Measurements from ENCODE around the gene SMAD4. TPM values are rescaled to one million over a fixed set of nuclear protein-coding genes. Genes with fewer than 3 reads are reported as not detected.
"Not testable (repeated sequence)": the region's sequence is repeated elsewhere in the genome, so short reads cannot be mapped to it uniquely, and the experiment has no call there.

The SMAD4 gene
- total RNA-seq = 10 to 100 TPM; 66.8 to 72.7 TPM

DNA sequence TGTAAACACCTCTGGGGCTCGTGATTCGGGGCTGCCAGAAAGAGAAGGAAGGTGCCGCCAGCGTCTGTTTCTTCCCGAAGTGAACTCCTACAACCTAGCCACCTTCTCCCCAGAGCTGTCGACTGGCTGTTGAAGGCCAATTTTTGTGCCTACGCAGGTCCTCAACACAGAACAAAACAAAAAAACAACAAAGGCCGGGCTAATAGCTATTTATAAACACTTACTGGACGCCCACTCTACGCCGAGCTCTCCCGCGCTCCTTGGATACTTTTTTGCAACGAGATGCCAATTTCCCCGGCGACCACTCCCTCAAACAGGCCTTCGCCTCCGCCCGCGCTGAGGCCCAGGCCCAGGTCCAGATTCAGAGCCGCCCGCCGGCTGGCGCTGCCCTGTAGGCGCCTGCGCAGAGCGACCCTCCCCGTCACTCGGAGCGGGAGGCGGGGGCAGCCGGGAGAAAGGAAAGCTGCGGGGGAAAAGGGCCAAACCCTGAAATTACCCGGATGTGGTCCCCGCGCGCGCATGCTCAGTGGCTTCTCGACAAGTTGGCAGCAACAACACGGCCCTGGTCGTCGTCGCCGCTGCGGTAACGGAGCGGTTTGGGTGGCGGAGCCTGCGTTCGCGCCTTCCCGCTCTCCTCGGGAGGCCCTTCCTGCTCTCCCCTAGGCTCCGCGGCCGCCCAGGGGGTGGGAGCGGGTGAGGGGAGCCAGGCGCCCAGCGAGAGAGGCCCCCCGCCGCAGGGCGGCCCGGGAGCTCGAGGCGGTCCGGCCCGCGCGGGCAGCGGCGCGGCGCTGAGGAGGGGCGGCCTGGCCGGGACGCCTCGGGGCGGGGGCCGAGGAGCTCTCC, at the start of gene SMAD4:
TSS of gene SMAD4 (plus strand) at position 520 of the 843 bp plus-strand sequence. CDS start 16,834 bp downstream, outside the sequence.
- ATAC-seq (peak; percentile 88), DNase-seq (peak; percentile 98)
- no peaks in the 10 kb centered on the region for H3K27me3 Mint-ChIP-seq
- CTCF ChIA-PET = interaction anchor here (0.7 to 3.9 kb wide), 7 partner anchors 10 to 209 kb away, joined by 3 to 18 read pairs (median 6); partner anchors contain the start of genes ME2 and MRO
- H3K4me3 Mint-ChIP-seq = peak within 1 kb of the TSS; percentile 95
- peaks cover 17% of the 10 kb centered on the region for H3K36me3 Mint-ChIP-seq
- H3K4me1 Mint-ChIP-seq = peaks cover 52% of the 10 kb centered on the region
- H3K9me3 Mint-ChIP-seq (ENCODE audit: low read depth) = no peaks in the 10 kb centered on the region
- peak within 1 kb of the TSS; percentile 94 for H3K27ac Mint-ChIP-seq

DNA sequence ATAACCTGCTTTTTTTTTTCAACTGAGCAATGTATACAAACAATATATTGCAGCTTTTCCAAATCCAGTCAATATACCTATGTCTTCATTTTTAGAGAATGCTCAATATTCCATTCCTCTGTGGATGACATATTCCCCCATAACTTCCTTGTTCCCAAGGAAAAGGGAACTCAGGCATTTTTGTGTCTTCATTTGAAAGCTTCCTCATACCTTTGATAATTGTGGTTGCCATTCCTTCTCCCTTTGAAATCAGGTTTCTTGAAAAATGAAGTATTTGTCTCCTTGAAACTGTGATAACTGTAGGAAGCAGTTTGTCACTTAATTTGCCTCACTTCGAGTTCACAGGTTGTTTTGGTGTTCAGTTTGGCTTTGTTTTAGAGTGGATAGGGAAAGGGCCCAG, 48.6 kb upstream of the SMAD4 start:
- CTCF ChIA-PET = interaction anchor here (0.6 kb wide), 1 partner anchor 135 kb away, joined by 3 read pairs; no protein-coding TSS in a partner anchor
- no peaks in the 10 kb centered on the region for H3K4me1 Mint-ChIP-seq
- H3K4me3 Mint-ChIP-seq = no peak overlapping the region
- no peak for ATAC-seq
- peaks cover 8% of the 10 kb centered on the region for H3K9me3 Mint-ChIP-seq (ENCODE audit: low read depth)
- H3K27ac Mint-ChIP-seq = no peak overlapping the region
- peaks cover 49% of the 10 kb centered on the region for H3K36me3 Mint-ChIP-seq
- no peaks in the 10 kb centered on the region for H3K27me3 Mint-ChIP-seq
- DNase-seq = no peak

DNA sequence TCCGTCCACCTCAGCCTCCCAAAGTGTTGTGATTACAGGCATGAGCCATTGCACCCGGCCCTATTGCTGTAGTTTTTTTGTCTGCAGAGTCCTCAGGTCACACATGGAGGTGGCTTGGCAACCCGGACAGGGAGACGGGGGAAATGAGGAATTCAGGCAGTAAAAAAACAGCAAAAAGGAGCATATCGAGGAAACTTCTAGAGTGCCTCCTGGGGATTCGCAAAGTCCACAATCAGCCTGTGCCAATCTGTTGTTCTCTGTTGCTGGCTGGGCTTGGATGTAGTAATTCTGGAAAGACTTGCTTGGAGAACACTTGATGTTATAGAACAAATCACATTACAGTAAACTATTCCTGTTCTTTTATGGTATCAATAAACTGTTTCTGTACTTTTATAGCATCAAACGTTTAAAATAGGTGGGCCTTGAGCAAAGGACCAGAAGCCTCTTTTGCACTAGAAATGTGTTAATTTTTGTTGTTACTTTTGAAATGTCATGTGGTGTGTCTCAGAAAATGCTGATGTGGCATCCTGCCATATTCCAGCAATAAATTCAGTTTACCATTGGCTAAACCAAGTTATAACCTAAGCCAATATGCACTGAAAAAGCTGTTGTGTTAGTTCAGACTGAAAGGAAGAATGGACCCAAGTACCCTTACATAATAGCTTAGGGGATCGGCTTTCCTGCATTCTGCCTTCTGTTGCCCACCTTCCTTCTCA, 47.8 kb upstream of the SMAD4 start:
- no peak for DNase-seq
- Mint-ChIP-seq H3K9me3 (ENCODE audit: low read depth) (peaks cover 5% of the 10 kb centered on the region), H3K36me3 (peaks cover 41% of the 10 kb centered on the region), H3K27me3 (no peaks in the 10 kb centered on the region), H3K27ac (no peak overlapping the region), H3K4me3 (no peak overlapping the region), H3K4me1 (no peaks in the 10 kb centered on the region)
- CTCF ChIA-PET = no interaction called here
- no peak for ATAC-seq

DNA sequence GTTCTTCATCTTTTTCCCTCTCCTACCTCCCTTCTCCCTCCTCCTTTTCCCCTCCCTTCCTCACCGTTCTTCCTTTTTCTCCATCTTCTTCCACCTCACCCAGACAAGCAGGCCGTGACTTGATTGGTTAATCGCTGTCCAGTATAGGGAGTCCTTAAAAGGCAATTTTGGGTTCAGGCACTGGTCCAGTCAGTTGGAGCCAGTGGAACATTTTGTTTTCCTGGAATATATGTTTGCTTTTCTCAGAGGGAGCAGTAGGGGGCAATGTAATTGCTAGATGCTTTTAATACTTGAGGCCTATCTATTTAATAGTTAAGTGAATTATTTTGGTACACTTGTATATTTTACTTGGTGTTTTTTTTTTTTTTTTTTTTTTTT, 47.2 kb upstream of the SMAD4 start:
- H3K9me3 Mint-ChIP-seq (ENCODE audit: low read depth) = peaks cover 3% of the 10 kb centered on the region
- CTCF ChIA-PET = no interaction called here
- H3K36me3 Mint-ChIP-seq = peaks cover 38% of the 10 kb centered on the region

DNA sequence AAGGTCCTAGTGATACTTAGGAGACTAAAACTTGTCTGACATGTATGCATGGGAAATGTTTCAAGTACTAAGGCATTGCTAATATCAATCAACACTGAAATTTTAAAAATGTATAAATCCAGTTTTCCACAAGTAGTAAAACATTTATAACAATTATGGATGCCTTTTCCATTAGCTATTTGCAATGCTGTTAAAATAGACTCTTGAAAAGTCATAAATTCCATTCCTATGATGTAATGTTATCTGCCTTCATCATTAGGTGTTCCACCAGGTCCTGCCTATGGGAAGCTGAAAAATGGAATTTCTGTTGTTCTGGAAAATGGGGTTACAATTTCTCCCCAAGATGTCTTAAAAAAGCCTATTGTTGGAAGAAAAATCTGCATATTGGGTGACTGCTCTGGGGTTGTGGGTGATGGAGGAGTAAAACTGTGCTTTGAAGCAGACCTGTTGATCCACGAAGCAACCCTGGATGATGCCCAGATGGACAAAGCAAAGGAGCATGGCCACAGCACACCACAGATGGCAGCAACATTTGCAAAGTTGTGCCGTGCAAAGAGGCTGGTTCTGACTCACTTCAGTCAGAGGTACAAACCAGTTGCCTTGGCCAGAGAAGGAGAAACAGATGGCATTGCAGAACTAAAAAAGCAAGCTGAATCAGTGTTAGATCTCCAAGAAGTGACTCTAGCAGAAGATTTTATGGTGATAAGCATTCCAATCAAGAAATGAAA, 43.5 kb upstream of the SMAD4 start:
- no peaks in the 10 kb centered on the region for H3K4me1 Mint-ChIP-seq
- H3K27ac Mint-ChIP-seq = no peak overlapping the region
- no peak for DNase-seq
- no peak for ATAC-seq
- H3K9me3 Mint-ChIP-seq (ENCODE audit: low read depth) = no peaks in the 10 kb centered on the region
- H3K36me3 Mint-ChIP-seq = peaks cover 18% of the 10 kb centered on the region
- no peak overlapping the region for H3K4me3 Mint-ChIP-seq
- H3K27me3 Mint-ChIP-seq = no peaks in the 10 kb centered on the region
- CTCF ChIA-PET = interaction anchor here (0.8 to 1.2 kb wide), 2 partner anchors 65 to 70 kb away, joined by 3 read pairs; no protein-coding TSS in a partner anchor

More for the DNA sequence above, 47.2 kb upstream of the SMAD4 start:
- H3K4me3 Mint-ChIP-seq = no peak overlapping the region
- no peak for ATAC-seq
- no peaks in the 10 kb centered on the region for H3K4me1 Mint-ChIP-seq
- no peak for DNase-seq
- no peak overlapping the region for H3K27ac Mint-ChIP-seq
- no peaks in the 10 kb centered on the region for H3K27me3 Mint-ChIP-seq

DNA sequence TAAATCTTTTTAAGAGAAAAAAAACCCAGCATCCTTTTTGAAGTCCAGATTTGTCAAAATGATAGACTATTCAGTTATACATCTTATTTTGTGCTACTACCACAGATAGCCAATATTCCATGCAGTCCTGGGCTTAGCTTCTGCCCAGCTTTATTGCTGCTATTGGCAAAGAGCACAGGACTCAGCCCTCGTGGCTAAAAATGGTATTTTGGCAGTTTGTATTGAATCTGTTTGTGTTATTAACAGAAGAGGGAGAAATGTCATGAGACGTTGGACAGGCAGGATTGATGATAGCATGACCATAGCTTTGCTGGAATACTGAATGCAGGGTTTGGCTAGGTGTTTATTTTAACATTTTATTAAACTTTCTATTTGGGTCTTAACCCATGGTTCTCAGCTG, 42.8 kb upstream of the SMAD4 start:
- no peaks in the 10 kb centered on the region for H3K4me1 Mint-ChIP-seq
- H3K9me3 Mint-ChIP-seq (ENCODE audit: low read depth) = no peaks in the 10 kb centered on the region
- DNase-seq (no peak), ATAC-seq (no peak)
- H3K36me3 Mint-ChIP-seq = peaks cover 17% of the 10 kb centered on the region
- no peak overlapping the region for H3K4me3 Mint-ChIP-seq
- CTCF ChIA-PET = interaction anchor here (0.8 kb wide), 1 partner anchor 70 kb away, joined by 3 read pairs; no protein-coding TSS in a partner anchor
- no peaks in the 10 kb centered on the region for H3K27me3 Mint-ChIP-seq
- H3K27ac Mint-ChIP-seq = no peak overlapping the region

DNA sequence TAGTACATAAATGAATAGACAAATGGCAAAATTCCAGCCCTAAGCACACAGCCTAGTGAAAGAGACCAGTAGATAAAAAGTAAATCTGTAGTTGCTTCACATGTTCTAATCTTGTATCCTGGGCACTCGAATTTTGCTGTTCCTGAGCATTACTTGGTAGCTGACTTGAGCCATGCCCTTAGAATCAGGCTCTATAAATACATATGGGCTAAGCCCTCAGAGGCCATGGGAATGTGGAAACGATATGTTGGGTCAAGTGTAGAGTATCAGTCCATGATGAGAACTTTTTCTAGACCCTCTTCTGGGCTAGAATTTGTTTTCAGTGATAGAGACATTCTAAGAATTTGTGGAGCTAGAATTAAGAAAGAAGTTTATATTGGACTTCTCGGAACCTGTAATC, 40.3 kb upstream of the SMAD4 start:
- CTCF ChIA-PET = no interaction called here
- no peaks in the 10 kb centered on the region for H3K9me3 Mint-ChIP-seq (ENCODE audit: low read depth)

DNA sequence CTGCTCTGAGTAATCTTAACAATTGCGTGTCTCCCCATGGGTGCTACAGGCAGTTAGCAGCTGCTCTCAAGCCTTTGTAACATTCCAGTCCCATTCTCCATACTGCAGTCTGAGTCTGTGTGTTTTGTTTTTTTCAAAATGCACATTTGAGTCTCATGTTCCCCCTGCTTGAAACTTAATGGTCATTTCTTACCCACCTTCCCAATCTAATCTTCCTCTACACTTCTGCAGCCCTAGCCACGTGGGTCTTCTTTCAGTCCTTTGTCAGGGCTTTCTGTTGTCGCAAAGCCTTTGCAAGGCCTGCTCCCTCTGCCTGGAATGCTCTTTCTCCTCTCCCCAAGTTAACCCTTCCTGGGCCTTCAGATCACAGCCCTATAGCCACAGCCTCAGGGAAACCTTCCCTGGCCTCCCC, 37.7 kb upstream of the SMAD4 start:
- H3K27ac Mint-ChIP-seq = no peak overlapping the region

More for the DNA sequence above, 40.3 kb upstream of the SMAD4 start:
- ATAC-seq = no peak
- H3K4me3 Mint-ChIP-seq = no peak overlapping the region
- H3K27me3 Mint-ChIP-seq = no peaks in the 10 kb centered on the region
- H3K4me1 Mint-ChIP-seq = no peaks in the 10 kb centered on the region
- no peak overlapping the region for H3K27ac Mint-ChIP-seq
- no peak for DNase-seq
- peaks cover 8% of the 10 kb centered on the region for H3K36me3 Mint-ChIP-seq

DNA sequence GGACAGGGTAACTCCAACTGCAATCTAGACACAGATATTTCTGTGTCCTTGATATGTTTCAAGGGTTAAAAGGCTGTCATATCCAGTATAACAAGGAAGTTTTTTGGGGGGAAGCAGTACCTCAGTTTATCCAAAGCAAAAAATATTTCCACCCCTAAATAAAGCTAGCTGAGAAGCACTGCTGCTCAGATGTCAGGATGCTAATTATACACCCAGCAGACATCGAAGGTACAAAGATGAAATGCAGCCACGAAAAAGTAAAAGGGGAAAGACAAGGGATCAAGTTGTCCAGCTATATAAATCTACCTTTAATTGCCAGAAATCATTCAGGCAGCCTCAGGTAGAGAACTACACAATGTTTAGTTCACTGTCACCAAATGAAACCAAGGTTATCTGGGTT, 36.0 kb upstream of the SMAD4 start:
- no peak overlapping the region for H3K27ac Mint-ChIP-seq
- ATAC-seq = no peak
- H3K4me1 Mint-ChIP-seq = no peaks in the 10 kb centered on the region
- CTCF ChIA-PET = no interaction called here
- H3K9me3 Mint-ChIP-seq (ENCODE audit: low read depth) = no peaks in the 10 kb centered on the region
- H3K27me3 Mint-ChIP-seq = no peaks in the 10 kb centered on the region
- DNase-seq = no peak
- H3K36me3 Mint-ChIP-seq = peaks cover 2% of the 10 kb centered on the region
- no peak overlapping the region for H3K4me3 Mint-ChIP-seq

More for the DNA sequence above, 37.7 kb upstream of the SMAD4 start:
- CTCF ChIA-PET = no interaction called here
- Mint-ChIP-seq H3K27me3 (no peaks in the 10 kb centered on the region), H3K36me3 (peaks cover 3% of the 10 kb centered on the region), H3K4me1 (no peaks in the 10 kb centered on the region), H3K9me3 (ENCODE audit: low read depth) (no peaks in the 10 kb centered on the region), H3K4me3 (no peak overlapping the region)
- ATAC-seq (no peak), DNase-seq (no peak)

DNA sequence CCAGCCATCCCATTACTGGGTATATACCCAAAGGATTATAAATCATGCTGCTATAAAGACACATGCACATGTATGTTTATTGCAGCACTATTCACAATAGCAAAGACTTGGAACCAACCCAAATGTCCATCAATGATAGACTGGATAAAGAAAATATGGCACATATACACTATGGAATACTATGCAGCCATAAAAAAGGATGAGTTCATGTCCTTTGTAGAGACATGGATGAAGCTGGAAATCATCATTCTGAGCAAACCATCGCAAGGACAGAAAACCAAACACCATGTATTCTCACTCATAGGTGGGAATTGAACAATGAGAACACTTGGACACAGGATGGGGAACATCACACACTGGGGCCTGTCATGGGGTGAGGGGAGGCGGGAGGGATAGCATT, 26.8 kb upstream of the SMAD4 start:
- H3K4me1 Mint-ChIP-seq; DNase-seq; ATAC-seq; H3K27me3 Mint-ChIP-seq; H3K4me3 Mint-ChIP-seq; CTCF ChIA-PET; H3K9me3 Mint-ChIP-seq (ENCODE audit: low read depth); H3K36me3 Mint-ChIP-seq; H3K27ac Mint-ChIP-seq: not testable (repeated sequence)

DNA sequence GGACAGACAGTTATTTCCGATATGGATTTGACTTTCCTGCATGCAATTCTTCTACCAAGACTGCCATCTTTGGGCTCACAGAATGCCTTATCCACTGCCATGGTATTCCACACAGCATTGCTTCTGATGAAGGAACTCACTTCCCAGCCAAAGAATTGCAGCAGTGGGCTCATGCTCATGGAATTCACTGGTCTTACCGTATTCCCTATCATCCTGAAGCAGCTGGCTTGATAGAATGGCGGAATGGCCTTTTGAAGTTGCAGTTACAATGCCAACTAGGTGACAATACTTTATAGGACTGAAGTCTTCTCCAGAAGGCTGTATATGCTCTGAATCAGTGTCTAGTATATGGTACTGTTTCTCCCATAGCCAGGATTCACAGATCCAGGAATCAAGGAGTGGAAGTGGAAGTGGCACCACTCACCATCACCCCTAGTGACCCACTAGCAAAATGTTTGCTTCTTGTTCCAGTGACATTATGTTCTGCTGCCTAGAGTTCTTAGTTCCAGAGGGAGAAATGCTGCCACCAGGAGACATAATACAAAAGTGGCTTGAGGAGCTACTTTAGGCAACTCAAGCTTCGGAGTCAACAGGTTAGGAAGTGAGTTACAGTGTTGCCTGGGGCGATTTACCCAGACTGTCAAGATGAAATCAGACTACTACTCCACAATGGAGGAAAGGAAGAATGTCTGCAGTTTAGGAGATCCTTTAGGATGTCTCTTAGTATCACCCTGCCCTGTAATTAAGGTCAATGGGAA, 23.8 kb upstream of the SMAD4 start:
- Mint-ChIP-seq H3K4me3 (no peak overlapping the region), H3K9me3 (ENCODE audit: low read depth) (no peaks in the 10 kb centered on the region), H3K27ac (no peak overlapping the region), H3K27me3 (no peaks in the 10 kb centered on the region), H3K36me3 (peaks cover 3% of the 10 kb centered on the region), H3K4me1 (no peaks in the 10 kb centered on the region)
- ATAC-seq (no peak), DNase-seq (no peak)
- CTCF ChIA-PET = no interaction called here

DNA sequence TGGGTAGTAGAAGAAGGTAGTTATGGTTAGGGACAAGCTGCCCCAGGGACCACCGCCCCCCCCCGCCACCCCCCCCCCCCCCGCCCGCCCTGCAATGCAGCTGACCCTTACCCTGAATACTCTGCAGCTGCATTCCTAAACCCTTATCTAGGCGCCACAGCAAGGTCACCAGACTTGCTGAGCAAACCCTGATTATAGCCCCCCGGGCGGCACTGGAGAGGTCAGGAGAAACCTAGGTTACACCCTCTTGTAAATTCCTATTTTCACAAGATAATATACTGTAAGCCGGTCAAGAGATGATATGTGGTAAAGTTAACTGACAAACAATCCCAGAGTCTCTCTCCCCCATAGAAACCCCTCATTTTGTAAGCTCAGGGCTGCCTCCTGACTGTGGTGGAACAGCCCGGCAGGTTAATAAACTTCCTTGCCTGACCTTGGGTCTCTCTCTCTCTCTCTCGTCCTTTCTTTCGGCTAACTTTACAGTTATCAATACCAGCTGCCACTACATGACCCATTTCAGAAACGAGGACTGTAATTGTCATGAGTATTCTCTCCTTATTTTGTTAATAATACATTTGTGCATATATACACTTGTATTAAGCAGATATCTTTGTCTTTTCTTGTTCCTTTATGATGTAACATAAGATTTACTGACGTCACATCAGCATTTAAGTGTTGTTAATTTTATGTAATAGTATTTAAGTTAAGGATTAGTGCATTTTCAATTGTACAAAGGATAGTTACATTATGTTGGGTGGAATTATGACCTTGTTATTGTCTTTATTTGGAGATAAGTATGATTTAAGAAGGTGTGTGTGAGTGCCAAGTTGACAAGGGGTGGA, 22.8 kb upstream of the SMAD4 start:
- no peaks in the 10 kb centered on the region for H3K4me1 Mint-ChIP-seq
- no peak for DNase-seq
- H3K36me3 Mint-ChIP-seq = peaks cover 3% of the 10 kb centered on the region
- no peak overlapping the region for H3K4me3 Mint-ChIP-seq
- ATAC-seq = no peak
- no peak overlapping the region for H3K27ac Mint-ChIP-seq
- no peaks in the 10 kb centered on the region for H3K27me3 Mint-ChIP-seq
- H3K9me3 Mint-ChIP-seq (ENCODE audit: low read depth) = no peaks in the 10 kb centered on the region
- CTCF ChIA-PET = no interaction called here

Measured in activated CD8-positive, alpha-beta memory T cell treated with anti-CD3 and anti-CD28 coated beads, Interleukin-2, amount 10 ng/mL, durations not matched to agents 7 days and 5 days (primary cell).